Suprapubic skin (tissue), 4 donors: ENCODE results near the gene C14orf132. TPM values are rescaled to one million over a fixed set of nuclear protein-coding genes. Genes with fewer than 3 reads are reported as not detected.

Experiments used
- DNase-seq, 2 donors: peaks; one replicate each; pipeline ENCODE4 v3.0.0-alpha.2; 2019; ENCODE audit warnings: low spot score in 2 of 2
- H3K27ac ChIP-seq: fragments of 200-600 bp; sonication (generic); one replicate; pipeline ENCODE4 v1.5.1; 2019
- H3K27me3 ChIP-seq: fragments of 200-600 bp; sonication (generic); one replicate; pipeline ENCODE4 v1.5.1; 2019
- H3K36me3 ChIP-seq: fragments of 200-600 bp; sonication (generic); one replicate; pipeline ENCODE4 v1.5.1; 2019
- H3K4me1 ChIP-seq: fragments of 200-600 bp; sonication (generic); one replicate; pipeline ENCODE4 v1.5.1; 2019
- H3K4me3 ChIP-seq: fragments of 200-600 bp; sonication (generic); one replicate; pipeline ENCODE4 v1.5.1; 2019; ENCODE audit warnings: mild to moderate bottlenecking
- H3K9me3 ChIP-seq: fragments of 200-600 bp; sonication (generic); one replicate; pipeline ENCODE4 v1.5.1; 2019
- EP300 ChIP-seq: sonication (generic); formaldehyde crosslinking; IDR thresholded peaks from one replicate; pipeline ENCODE4 v1.6.1; 2017; ENCODE audit warnings: antibody characterized with exemption
- POLR2A ChIP-seq, 2 donors: fragments of 450-650 bp; IDR thresholded peaks; one replicate each; pipeline ENCODE4 v1.6.1; 2017; ENCODE audit warnings: antibody characterized with exemption in 2 of 2, mild to moderate bottlenecking in 2 of 2, moderate library complexity in 2 of 2
- POLR2AphosphoS5 ChIP-seq, 3 donors: sonication (generic); formaldehyde crosslinking; IDR thresholded peaks; one replicate each; pipeline ENCODE4 v1.6.1; 2017; ENCODE audit warnings: antibody characterized with exemption in 3 of 3
- WGBS: methylation state at CpG from one replicate; pipeline ENCODE4 v1.1.5; 2018; 5-methylcytosine and 5-hydroxymethylcytosine counted together
- total RNA-seq, 4 donors: library from RNA; depleted of rRNA; stranded (reverse); fragments of >200 nt; gene quantifications; one replicate each; pipeline ENCODE4 v1.1.0, GENCODE V29; 2016
- TF ChIP-seq, protein P1 (sequence below), 2 donors: fragments of 200-600 bp in 1 of 2; fragments of 450-650 bp in 1 of 2; sonication (generic) in 1 of 2; IDR thresholded peaks; one replicate each; pipeline ENCODE4 v1.5.1; 2016 to 2019; ENCODE audit warnings: antibody characterized with exemption in 2 of 2, mild to moderate bottlenecking in 1 of 2, moderate library complexity in 1 of 2

C14orf132 gene
- total RNA-seq, 4 donors from 2014 or later = 16.2 to 34.4 (median 27.9) TPM

DNA sequence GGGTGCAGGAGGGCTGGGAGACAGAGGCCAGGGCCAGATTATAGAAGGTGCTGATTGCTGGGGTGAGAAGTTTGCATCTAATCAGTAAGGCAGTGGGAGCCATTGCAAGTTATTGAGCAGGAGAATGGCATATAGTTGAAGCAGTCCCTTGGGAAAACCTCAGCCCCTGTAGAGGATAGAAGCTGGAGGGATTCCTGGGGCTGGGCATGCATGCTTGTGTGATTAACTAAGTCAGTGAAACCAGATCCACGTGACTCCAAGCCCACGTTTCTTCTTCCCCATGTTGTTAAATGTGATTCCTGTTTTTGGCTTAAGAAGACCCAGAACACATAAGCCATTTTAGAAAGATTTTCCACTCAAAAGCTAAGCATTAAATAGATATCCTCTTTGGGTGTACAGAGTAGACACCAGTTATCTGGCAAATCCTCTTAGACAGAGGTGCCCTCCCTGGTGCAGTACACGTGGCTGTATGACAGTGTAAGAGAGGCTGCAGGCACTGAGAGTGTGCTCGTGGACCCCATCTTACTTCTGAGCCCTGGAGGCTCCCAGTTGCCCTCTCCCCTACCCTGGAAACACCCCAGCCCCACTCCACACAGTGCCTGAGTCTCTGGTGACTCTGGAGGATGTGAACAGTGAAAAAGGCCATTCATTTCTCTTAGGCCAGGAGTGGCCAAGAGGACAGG is 3.2 kb downstream of the C14orf132 start:
- peaks cover 6% of the 10 kb centered on the region for H3K27me3 ChIP-seq
- no peaks in the 10 kb centered on the region for H3K9me3 ChIP-seq
- no peak overlapping the region for H3K27ac ChIP-seq
- no peaks in the 10 kb centered on the region for H3K36me3 ChIP-seq
- H3K4me1 ChIP-seq = peaks cover 42% of the 10 kb centered on the region
- no peak for TF ChIP-seq POLR2AphosphoS5 (IDR thresholded peaks at IDR 0.05)
- TF ChIP-seq POLR2A (IDR thresholded peaks at IDR 0.05) = no peak
- TF ChIP-seq EP300 = no peak
- TF ChIP-seq, protein P1, sequence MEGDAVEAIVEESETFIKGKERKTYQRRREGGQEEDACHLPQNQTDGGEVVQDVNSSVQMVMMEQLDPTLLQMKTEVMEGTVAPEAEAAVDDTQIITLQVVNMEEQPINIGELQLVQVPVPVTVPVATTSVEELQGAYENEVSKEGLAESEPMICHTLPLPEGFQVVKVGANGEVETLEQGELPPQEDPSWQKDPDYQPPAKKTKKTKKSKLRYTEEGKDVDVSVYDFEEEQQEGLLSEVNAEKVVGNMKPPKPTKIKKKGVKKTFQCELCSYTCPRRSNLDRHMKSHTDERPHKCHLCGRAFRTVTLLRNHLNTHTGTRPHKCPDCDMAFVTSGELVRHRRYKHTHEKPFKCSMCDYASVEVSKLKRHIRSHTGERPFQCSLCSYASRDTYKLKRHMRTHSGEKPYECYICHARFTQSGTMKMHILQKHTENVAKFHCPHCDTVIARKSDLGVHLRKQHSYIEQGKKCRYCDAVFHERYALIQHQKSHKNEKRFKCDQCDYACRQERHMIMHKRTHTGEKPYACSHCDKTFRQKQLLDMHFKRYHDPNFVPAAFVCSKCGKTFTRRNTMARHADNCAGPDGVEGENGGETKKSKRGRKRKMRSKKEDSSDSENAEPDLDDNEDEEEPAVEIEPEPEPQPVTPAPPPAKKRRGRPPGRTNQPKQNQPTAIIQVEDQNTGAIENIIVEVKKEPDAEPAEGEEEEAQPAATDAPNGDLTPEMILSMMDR (IDR thresholded peaks at IDR 0.05) = no peak
- 49% methylated on average over 4 of the region's 4 CpGs for WGBS
- DNase-seq = no peak
- H3K4me3 ChIP-seq = no peak overlapping the region

DNA sequence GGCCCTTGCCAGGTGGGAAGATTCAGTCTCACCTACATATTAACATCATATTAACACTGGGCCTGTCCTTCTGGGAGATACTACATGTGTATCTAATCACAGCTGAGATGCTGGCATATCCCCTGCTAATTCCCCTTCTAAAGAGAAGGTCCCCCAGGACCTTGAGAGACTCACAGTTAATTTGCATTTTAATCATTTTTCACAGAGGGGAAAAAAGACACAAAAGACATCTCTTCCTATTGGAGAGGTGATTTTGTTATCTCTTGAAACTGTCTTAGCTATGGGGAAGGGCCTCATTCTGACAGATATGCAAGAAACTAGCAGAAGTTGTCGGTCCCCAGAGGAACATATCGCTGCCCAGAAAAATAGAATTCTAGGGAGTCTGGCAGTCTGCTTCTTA is 7.5 kb downstream of the C14orf132 start:
- whole genome bisulfite sequencing = 93% methylated on average over 2 of the region's 2 CpGs
- Histone ChIP-seq H3K27me3 (no peaks in the 10 kb centered on the region), H3K36me3 (no peaks in the 10 kb centered on the region), H3K4me3 (no peak overlapping the region), H3K4me1 (peaks cover 12% of the 10 kb centered on the region), H3K27ac (no peak overlapping the region), H3K9me3 (no peaks in the 10 kb centered on the region)
- TF ChIP-seq, protein P1 (IDR thresholded peaks at IDR 0.05) = no peak
- TF ChIP-seq EP300 = no peak
- no peak for TF ChIP-seq POLR2A (IDR thresholded peaks at IDR 0.05)
- no peak for DNase-seq

GRCh38 chr14:96047101-96047500 is 7.9 kb downstream of the C14orf132 start:
- DNase-seq = no peak
- H3K36me3 ChIP-seq = no peaks in the 10 kb centered on the region
- no peaks in the 10 kb centered on the region for H3K9me3 ChIP-seq
- TF ChIP-seq EP300 = no peak
- TF ChIP-seq, protein P1 (IDR thresholded peaks at IDR 0.05) = no peak
- TF ChIP-seq POLR2A (IDR thresholded peaks at IDR 0.05) = no peak
- TF ChIP-seq POLR2AphosphoS5 (IDR thresholded peaks at IDR 0.05) = no peak
- no peaks in the 10 kb centered on the region for H3K27me3 ChIP-seq
- peaks cover 10% of the 10 kb centered on the region for H3K4me1 ChIP-seq
- H3K27ac ChIP-seq = no peak overlapping the region
- no peak overlapping the region for H3K4me3 ChIP-seq

GRCh38 chr14:96049932-96050331 is 10.8 kb downstream of the C14orf132 start:
- Histone ChIP-seq H3K9me3 (no peaks in the 10 kb centered on the region), H3K4me1 (peaks cover 25% of the 10 kb centered on the region), H3K27me3 (no peaks in the 10 kb centered on the region), H3K4me3 (no peak overlapping the region), H3K36me3 (no peaks in the 10 kb centered on the region), H3K27ac (no peak overlapping the region)
- no peak for TF ChIP-seq POLR2AphosphoS5 (IDR thresholded peaks at IDR 0.05)
- DNase-seq = no peak

- 72% methylated on average over 4 of the region's 4 CpGs for WGBS
- Histone ChIP-seq H3K4me3 (no peak overlapping the region), H3K36me3 (no peaks in the 10 kb centered on the region), H3K9me3 (no peaks in the 10 kb centered on the region), H3K4me1 (peaks cover 30% of the 10 kb centered on the region), H3K27me3 (no peaks in the 10 kb centered on the region), H3K27ac (no peak overlapping the region)
- DNase-seq = no peak
- TF ChIP-seq, protein P1 (IDR thresholded peaks at IDR 0.05) = no peak
- no peak for TF ChIP-seq EP300
- no peak for TF ChIP-seq POLR2AphosphoS5 (IDR thresholded peaks at IDR 0.05)
- TF ChIP-seq POLR2A (IDR thresholded peaks at IDR 0.05) = no peak
These were observed 11.3 kb downstream of the C14orf132 start for GRCh38 chr14:96050482-96050881.

DNA sequence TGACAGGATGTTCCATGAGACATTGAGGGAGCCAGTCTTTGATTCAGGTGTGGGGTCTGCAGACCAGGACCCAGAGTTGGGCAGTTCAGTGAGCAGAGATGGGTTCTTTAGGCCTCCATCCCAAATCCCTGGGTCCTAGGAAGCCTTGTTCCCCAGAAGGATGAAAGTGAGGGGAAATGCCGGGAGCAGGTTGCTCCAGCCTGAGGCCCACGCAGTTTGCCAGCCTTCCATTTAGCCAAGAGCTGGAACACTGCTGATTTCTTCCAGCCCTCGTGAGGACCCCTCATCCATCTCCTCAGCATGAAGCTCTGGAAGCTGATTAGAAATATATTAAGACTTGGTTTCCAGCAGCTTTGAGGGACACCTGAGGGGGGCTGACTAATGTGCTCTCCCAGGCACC is 12.1 kb downstream of the C14orf132 start:
- Histone ChIP-seq H3K9me3 (no peaks in the 10 kb centered on the region), H3K4me1 (peaks cover 30% of the 10 kb centered on the region), H3K27ac (no peak overlapping the region)

More for the DNA sequence above, 12.1 kb downstream of the C14orf132 start:
- DNase-seq = no peak
- no peak for TF ChIP-seq EP300
- TF ChIP-seq POLR2AphosphoS5 (IDR thresholded peaks at IDR 0.05) = no peak
- TF ChIP-seq, protein P1 (IDR thresholded peaks at IDR 0.05) = no peak
- TF ChIP-seq POLR2A (IDR thresholded peaks at IDR 0.05) = no peak
- no peak overlapping the region for H3K4me3 ChIP-seq
- H3K36me3 ChIP-seq = no peaks in the 10 kb centered on the region
- H3K27me3 ChIP-seq = no peaks in the 10 kb centered on the region
- WGBS = 62% methylated on average over 3 of the region's 3 CpGs
